NCI-H1092 treated with DMSO at 0.1 percent for 48 hours (cell line): ENCODE measurements around the gene WDR70.
"Not testable (repeated sequence)": the region's sequence is repeated elsewhere in the genome, so short reads cannot be mapped to it uniquely, and the experiment has no call there.

Experiments
- DNase-seq: peaks from one replicate; lab custom pipeline; 2025; lab: John Stamatoyannopoulos, UW

WDR70 gene

GRCh38 chr5:37517686-37518085 is 138.6 kb downstream of the WDR70 start:
- no peak for DNase-seq

GRCh38 chr5:37518356-37518755 is 139.2 kb downstream of the WDR70 start:
- not testable (repeated sequence) for DNase-seq

GRCh38 chr5:37519304-37519703 is 140.2 kb downstream of the WDR70 start:
- no peak for DNase-seq

GRCh38 chr5:37519807-37520206 is 140.7 kb downstream of the WDR70 start:
- DNase-seq: no peak

GRCh38 chr5:37520811-37521210 is 141.7 kb downstream of the WDR70 start:
- no peak for DNase-seq

- DNase-seq: no peak
These were observed 154.0 kb downstream of the WDR70 start for GRCh38 chr5:37532976-37533740.

GRCh38 chr5:37533851-37534250 is 154.7 kb downstream of the WDR70 start:
- no peak for DNase-seq

- DNase-seq: no peak
These were observed 160.3 kb downstream of the WDR70 start for GRCh38 chr5:37539459-37539858.

GRCh38 chr5:37543216-37543615 is 164.1 kb downstream of the WDR70 start:
- DNase-seq: no peak

- DNase-seq: no peak
These were observed 170.3 kb downstream of the WDR70 start for GRCh38 chr5:37549411-37549810.

GRCh38 chr5:37552161-37552560 is 173.0 kb downstream of the WDR70 start:
- DNase-seq: no peak

- no peak for DNase-seq
These were observed 173.9 kb downstream of the WDR70 start for GRCh38 chr5:37552770-37553719.

- DNase-seq: no peak
These were observed 174.7 kb downstream of the WDR70 start for GRCh38 chr5:37553720-37554404.

- DNase-seq: no peak
These were observed 175.3 kb downstream of the WDR70 start for GRCh38 chr5:37554405-37554739.

- no peak for DNase-seq
These were observed 175.8 kb downstream of the WDR70 start for GRCh38 chr5:37554938-37555337.

GRCh38 chr5:37557734-37558293 is 178.7 kb downstream of the WDR70 start:
- DNase-seq: no peak

GRCh38 chr5:37565062-37565670 is 186.0 kb downstream of the WDR70 start:
- DNase-seq: no peak

- DNase-seq: no peak
These were observed 188.4 kb downstream of the WDR70 start for GRCh38 chr5:37567566-37567965.

- DNase-seq: no peak
These were observed 189.1 kb downstream of the WDR70 start for GRCh38 chr5:37568018-37568753.

- no peak for DNase-seq
These were observed 189.8 kb downstream of the WDR70 start for GRCh38 chr5:37568893-37569292.

GRCh38 chr5:37569466-37569865 is 190.3 kb downstream of the WDR70 start:
- DNase-seq: no peak
